Measurements from ENCODE around the gene SAA1.

- TF ChIP-seq CTCF (IDR thresholded peaks at IDR 0.05; ENCODE audit: low read length) = no peak
- no peak for TF ChIP-seq EZH2 (IDR thresholded peaks at IDR 0.05; ENCODE audit: borderline replicate concordance, low read length)
Measured at GRCh38 chr11:18253233-18253632, 12.8 kb upstream of the SAA1 start.

All from OCI-LY1 (cell line).